ENCODE data around the gene TRPV5. TPM values are rescaled to one million over a fixed set of nuclear protein-coding genes. Genes with fewer than 3 reads are reported as not detected.

Gene TRPV5
- total RNA-seq, 4 donors from 2014 or later: not detected

DNA sequence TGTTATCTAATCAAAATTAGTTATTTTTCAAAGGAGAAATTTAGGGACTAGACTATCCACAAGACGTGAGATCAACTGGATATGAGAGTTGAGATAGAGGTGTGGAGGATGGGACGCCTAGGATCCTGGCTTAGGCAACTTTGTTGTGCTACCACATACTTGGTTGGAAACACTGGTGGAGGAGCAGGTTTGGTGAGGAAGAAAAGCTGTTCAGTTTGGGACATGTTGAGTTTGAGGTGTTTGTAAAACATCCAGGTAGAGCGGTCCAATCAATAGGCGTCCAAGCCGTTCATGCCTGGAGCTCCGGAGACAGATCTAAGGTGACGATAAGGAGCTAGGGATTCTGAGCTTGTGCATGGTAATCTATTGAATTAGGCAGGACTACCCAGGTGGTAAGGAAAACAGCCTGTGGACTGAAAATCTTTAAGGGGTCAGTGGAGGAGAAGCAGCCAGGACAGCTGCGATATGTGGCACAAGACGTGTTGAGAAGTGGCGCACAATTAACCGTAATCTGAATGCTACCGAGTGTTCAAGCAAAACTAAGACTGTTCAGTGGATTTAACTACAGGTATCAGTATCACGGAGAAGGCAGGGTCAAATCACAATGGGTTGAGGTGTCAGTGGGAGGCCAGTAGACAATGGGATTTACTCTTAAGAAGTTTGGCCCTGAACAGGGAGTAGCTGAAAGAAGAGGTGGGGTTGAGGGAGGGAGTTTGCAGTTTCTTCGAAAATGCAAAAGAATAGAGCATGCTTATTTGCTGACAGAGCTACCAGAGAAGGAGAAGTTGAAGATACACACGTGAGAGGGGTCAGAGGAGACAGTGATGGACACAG is 31.9 kb downstream of the TRPV5 start:
- intact Hi-C loops (cut with DNase I): no loop called here
- Histone ChIP-seq H3K27ac (peak overlapping the region in 3 of 4 donors; percentile 33 to 58 (median 49)), H3K36me3 (no peaks in the 10 kb centered on the region), H3K9me3 (no peaks in the 10 kb centered on the region), H3K27me3 (no peaks in the 10 kb centered on the region), H3K4me3 (no peak overlapping the region), H3K4me1 (peaks cover 0 to 54% (median 6%) of the 10 kb centered on the region in 3 donors)
- WGBS, 2 donors: 32 to 64% methylated on average over 15 of the region's 15 CpGs
- no peak for TF ChIP-seq CTCF (IDR thresholded peaks at IDR 0.05)
- TF ChIP-seq POLR2A (IDR thresholded peaks at IDR 0.05): no peak
- DNase-seq: no peak

DNA sequence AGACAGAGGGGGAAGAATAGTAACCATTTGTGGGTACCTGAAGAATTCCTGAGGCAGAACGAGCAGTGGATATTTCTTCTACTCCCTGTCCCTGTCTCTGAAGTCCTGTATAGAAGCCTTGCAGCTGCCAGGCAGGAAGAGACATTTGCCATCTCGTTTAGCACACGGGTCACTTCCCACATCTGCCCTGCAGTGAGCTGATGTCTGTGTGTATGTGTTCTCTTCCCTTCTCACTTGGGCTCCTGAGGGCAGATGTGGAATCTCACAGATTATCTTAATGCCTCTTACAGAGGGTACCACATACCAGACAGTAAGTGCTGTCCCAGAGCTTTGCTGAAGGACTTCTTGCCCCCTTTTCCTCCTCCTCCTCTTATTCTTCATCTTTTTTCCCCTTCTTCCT is 33.9 kb downstream of the TRPV5 start:
- WGBS, 2 donors: 23 to 24% methylated on average over 3 of the region's 3 CpGs
- intact Hi-C loops (cut with DNase I): no loop called here

GRCh38 chr7:142898377-142899170 is 35.0 kb downstream of the TRPV5 start:
- no peak for TF ChIP-seq POLR2A (IDR thresholded peaks at IDR 0.05)
- no peak for TF ChIP-seq CTCF (IDR thresholded peaks at IDR 0.05)
- no peak overlapping the region for H3K4me3 ChIP-seq
- H3K9me3 ChIP-seq: no peaks in the 10 kb centered on the region
- peak overlapping the region in 2 of 4 donors; percentile 8 to 11 for H3K27ac ChIP-seq
- DNase-seq: no peak
- intact Hi-C loops (cut with DNase I): no loop called here
- WGBS, 2 donors: 36 to 37% methylated on average over 3 of the region's 3 CpGs
- no peaks in the 10 kb centered on the region for H3K27me3 ChIP-seq
- no peaks in the 10 kb centered on the region for H3K36me3 ChIP-seq
- peaks cover 0 to 54% (median 6%) of the 10 kb centered on the region in 3 donors for H3K4me1 ChIP-seq

More for the DNA sequence above, 33.9 kb downstream of the TRPV5 start:
- Histone ChIP-seq H3K27ac (peak overlapping the region in 2 of 4 donors; percentile 6 to 20), H3K4me1 (peaks cover 0 to 54% (median 6%) of the 10 kb centered on the region in 3 donors), H3K4me3 (no peak overlapping the region), H3K36me3 (no peaks in the 10 kb centered on the region), H3K27me3 (no peaks in the 10 kb centered on the region), H3K9me3 (no peaks in the 10 kb centered on the region)
- TF ChIP-seq CTCF (IDR thresholded peaks at IDR 0.05) (no peak), POLR2A (IDR thresholded peaks at IDR 0.05) (no peak)
- DNase-seq: no peak

DNA sequence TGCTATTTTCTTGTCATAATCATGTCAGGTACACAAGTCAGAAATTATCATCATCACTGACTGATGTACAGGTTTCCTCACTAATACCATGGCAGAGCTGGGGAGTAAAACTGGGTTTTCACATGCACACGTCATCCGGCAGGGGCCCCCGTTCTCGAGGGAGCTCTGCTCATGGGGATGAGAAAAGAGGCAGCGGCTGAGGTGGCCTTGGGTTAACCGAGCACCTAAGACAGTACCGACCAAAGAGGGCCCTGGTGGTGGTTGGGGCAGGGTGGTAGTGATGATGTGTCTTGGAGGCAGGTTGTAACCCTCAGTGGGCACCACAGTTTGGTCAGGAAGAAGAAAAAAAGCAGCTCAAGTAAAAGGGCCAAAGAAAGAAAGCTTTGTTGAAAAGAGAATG is 35.9 kb downstream of the TRPV5 start:
- 83 to 91% methylated on average over 3 to 7 of the region's 7 CpGs for WGBS, 2 donors
- H3K9me3 ChIP-seq: no peaks in the 10 kb centered on the region
- intact Hi-C loops (cut with DNase I): no loop called here
- H3K4me1 ChIP-seq: peaks cover 0 to 53% (median 6%) of the 10 kb centered on the region in 3 donors
- peak overlapping the region in 1 of 4 donors; percentile 11 for H3K27ac ChIP-seq
- peaks cover 0 to 4% (median 0%) of the 10 kb centered on the region in 4 donors for H3K27me3 ChIP-seq
- DNase-seq: no peak
- TF ChIP-seq POLR2A (IDR thresholded peaks at IDR 0.05) (no peak), CTCF (IDR thresholded peaks at IDR 0.05) (no peak)
- H3K36me3 ChIP-seq: no peaks in the 10 kb centered on the region
- H3K4me3 ChIP-seq: no peak overlapping the region
